BLaER1 (cell line): ENCODE data around the gene SPDYE6.
A peak's percentile ranks its signal among the peaks of the same experiment; 100 is the strongest.
"Not testable (repeated sequence)": the region's sequence is repeated elsewhere in the genome, so short reads cannot be mapped to it uniquely, and the experiment has no call there.

Experiments
- H3K27ac ChIP-seq: shearing (Covaris generic); formaldehyde crosslinking; 2 replicates; pipeline ENCODE4 v1.8.1; 2022
- H3K27me3 ChIP-seq: shearing (Covaris generic); formaldehyde crosslinking; 2 replicates; pipeline ENCODE4 v1.8.1; 2022
- H3K36me3 ChIP-seq: shearing (Covaris generic); formaldehyde crosslinking; 2 replicates; pipeline ENCODE4 v1.8.1; 2022
- H3K4me1 ChIP-seq: shearing (Covaris generic); formaldehyde crosslinking; 2 replicates; pipeline ENCODE4 v1.8.1; 2022
- H3K4me2 ChIP-seq: shearing (Covaris generic); formaldehyde crosslinking; 2 replicates; pipeline ENCODE4 v1.8.1; 2022
- H3K4me3 ChIP-seq: shearing (Covaris generic); formaldehyde crosslinking; 2 replicates; pipeline ENCODE4 v1.8.1; 2022
- H3K9ac ChIP-seq: shearing (Covaris generic); formaldehyde crosslinking; 2 replicates; pipeline ENCODE4 v1.8.1; 2022
- H3K9me3 ChIP-seq: shearing (Covaris generic); formaldehyde crosslinking; 2 replicates; pipeline ENCODE4 v1.8.1; 2022
- H4K20me1 ChIP-seq: shearing (Covaris generic); formaldehyde crosslinking; 2 replicates; pipeline ENCODE4 v1.8.1; 2022
- Cebpa-rat ChIP-seq: shearing (Covaris generic); IDR thresholded peaks from 2 replicates; pipeline ENCODE4 v1.8.1; 2022

SPDYE6 gene

GRCh38 chr7:102313997-102314780, 42.1 kb downstream of the SPDYE6 start:
- H3K27me3 ChIP-seq = no peaks in the 10 kb centered on the region
- no peak overlapping the region for H3K4me3 ChIP-seq
- H4K20me1 ChIP-seq = no peaks in the 10 kb centered on the region; the same call in 1 of the 2 replicates
- H3K9me3 ChIP-seq = no peaks in the 10 kb centered on the region
- H3K9ac ChIP-seq = no peak overlapping the region
- H3K27ac ChIP-seq = peak overlapping the region; percentile 45
- peaks cover 25% of the 10 kb centered on the region for H3K4me1 ChIP-seq
- H3K4me2 ChIP-seq = no peak overlapping the region
- no peak for TF ChIP-seq Cebpa-rat
- peaks cover 78% of the 10 kb centered on the region for H3K36me3 ChIP-seq

GRCh38 chr7:102312317-102312716, 43.9 kb downstream of the SPDYE6 start:
- Histone ChIP-seq H3K27ac (peak overlapping the region; percentile 75), H3K27me3 (no peaks in the 10 kb centered on the region), H3K9me3 (no peaks in the 10 kb centered on the region), H4K20me1 (no peaks in the 10 kb centered on the region), H3K36me3 (peaks cover 71% of the 10 kb centered on the region), H3K4me1 (peaks cover 41% of the 10 kb centered on the region), H3K4me3 (no peak overlapping the region), H3K9ac (peak overlapping the region; percentile 58), H3K4me2 (peak overlapping the region; percentile 86)
- no peak for TF ChIP-seq Cebpa-rat

- TF ChIP-seq Cebpa-rat = no peak
- no peaks in the 10 kb centered on the region for H3K9me3 ChIP-seq
- no peak overlapping the region for H3K9ac ChIP-seq
- peak overlapping the region; percentile 59 for H3K27ac ChIP-seq
- H4K20me1 ChIP-seq = no peaks in the 10 kb centered on the region
- H3K4me1 ChIP-seq = peaks cover 59% of the 10 kb centered on the region
- H3K4me2 ChIP-seq = no peak overlapping the region
- H3K4me3 ChIP-seq = no peak overlapping the region
- H3K36me3 ChIP-seq = peaks cover 57% of the 10 kb centered on the region
- no peaks in the 10 kb centered on the region for H3K27me3 ChIP-seq
Observed at GRCh38 chr7:102310414-102310815, 45.8 kb downstream of the SPDYE6 start.

GRCh38 chr7:102306916-102307677, 49.1 kb downstream of the SPDYE6 start:
- H3K4me1 ChIP-seq = peaks cover 76% of the 10 kb centered on the region
- H3K9me3 ChIP-seq = no peaks in the 10 kb centered on the region
- peak; percentile 89 for TF ChIP-seq Cebpa-rat
- peak overlapping the region; percentile 73 for H3K9ac ChIP-seq
- H3K36me3 ChIP-seq = peaks cover 44% of the 10 kb centered on the region
- peak overlapping the region; percentile 94 for H3K4me2 ChIP-seq
- H3K27me3 ChIP-seq = no peaks in the 10 kb centered on the region
- H3K27ac ChIP-seq = peak overlapping the region; percentile 93
- peak overlapping the region; percentile 54 for H3K4me3 ChIP-seq
- no peaks in the 10 kb centered on the region for H4K20me1 ChIP-seq

- no peak for TF ChIP-seq Cebpa-rat
- no peaks in the 10 kb centered on the region for H3K9me3 ChIP-seq
- peak overlapping the region; percentile 25; the same call in 1 of the 2 replicates for H3K9ac ChIP-seq
- H3K27ac ChIP-seq = peak overlapping the region; percentile 93
- no peak overlapping the region for H3K4me3 ChIP-seq
- peaks cover 89% of the 10 kb centered on the region for H3K4me1 ChIP-seq
- no peaks in the 10 kb centered on the region for H3K27me3 ChIP-seq
- H3K36me3 ChIP-seq = peaks cover 47% of the 10 kb centered on the region
- H3K4me2 ChIP-seq = peak overlapping the region; percentile 94
- H4K20me1 ChIP-seq = no peaks in the 10 kb centered on the region
Observed at GRCh38 chr7:102305414-102306268, 50.6 kb downstream of the SPDYE6 start.

- Histone ChIP-seq H3K27ac (peak overlapping the region; percentile 93), H4K20me1 (no peaks in the 10 kb centered on the region), H3K4me3 (no peak overlapping the region), H3K9me3 (no peaks in the 10 kb centered on the region), H3K27me3 (no peaks in the 10 kb centered on the region), H3K9ac (peak overlapping the region; percentile 74), H3K36me3 (peaks cover 44% of the 10 kb centered on the region), H3K4me1 (peaks cover 91% of the 10 kb centered on the region), H3K4me2 (peak overlapping the region; percentile 94)
- TF ChIP-seq Cebpa-rat = no peak
Observed at GRCh38 chr7:102304668-102305067, 51.6 kb downstream of the SPDYE6 start.

GRCh38 chr7:102303669-102304422, 52.4 kb downstream of the SPDYE6 start:
- Histone ChIP-seq H3K4me2 (peak overlapping the region; percentile 94), H4K20me1 (no peaks in the 10 kb centered on the region), H3K36me3 (peaks cover 36% of the 10 kb centered on the region), H3K4me1 (peaks cover 87% of the 10 kb centered on the region), H3K4me3 (peak overlapping the region; percentile 38), H3K27ac (peak overlapping the region; percentile 93), H3K27me3 (no peaks in the 10 kb centered on the region), H3K9ac (peak overlapping the region; percentile 74), H3K9me3 (no peaks in the 10 kb centered on the region)
- no peak for TF ChIP-seq Cebpa-rat

- peaks cover 36% of the 10 kb centered on the region for H3K36me3 ChIP-seq
- peaks cover 12% of the 10 kb centered on the region; the same call in 1 of the 2 replicates for H4K20me1 ChIP-seq
- peaks cover 69% of the 10 kb centered on the region for H3K4me1 ChIP-seq
- peak overlapping the region; percentile 94 for H3K4me2 ChIP-seq
- no peak for TF ChIP-seq Cebpa-rat
- no peaks in the 10 kb centered on the region for H3K27me3 ChIP-seq
- no peak overlapping the region for H3K4me3 ChIP-seq
- H3K9ac ChIP-seq = 0 out of 2 replicates have a peak overlapping the region, but pooled peaks have one; percentile 74
- peak overlapping the region; percentile 93 for H3K27ac ChIP-seq
- no peaks in the 10 kb centered on the region for H3K9me3 ChIP-seq
Observed at GRCh38 chr7:102302025-102302424, 54.2 kb downstream of the SPDYE6 start.

GRCh38 chr7:102301367-102301766, 54.9 kb downstream of the SPDYE6 start:
- H3K9ac ChIP-seq, H3K9me3 ChIP-seq, H3K4me2 ChIP-seq, H3K27me3 ChIP-seq, H3K4me3 ChIP-seq: not testable (repeated sequence)
- Histone ChIP-seq H3K36me3 (peaks cover 36% of the 10 kb centered on the region), H3K4me1 (peaks cover 67% of the 10 kb centered on the region), H3K27ac (peak overlapping the region; percentile 93), H4K20me1 (peaks cover 15% of the 10 kb centered on the region)
